A549 treated with AZD2906 at 1 μM for 4 hours (cell line): ENCODE measurements around the gene USP28. TPM values are rescaled to one million over a fixed set of nuclear protein-coding genes. Genes with fewer than 3 reads are reported as not detected.

Experiments used
- total RNA-seq: library from RNA; stranded (reverse); fragments of 200-300 nt; extraction: Qiagen RNA extraction; gene quantifications from 5 replicates; pipeline ENCODE4 v1.2.3, GENCODE V29; 2022

The USP28 gene
- 11.8 to 18.8 TPM (median 17.3 TPM) in 5 replicates for total RNA-seq

DNA sequence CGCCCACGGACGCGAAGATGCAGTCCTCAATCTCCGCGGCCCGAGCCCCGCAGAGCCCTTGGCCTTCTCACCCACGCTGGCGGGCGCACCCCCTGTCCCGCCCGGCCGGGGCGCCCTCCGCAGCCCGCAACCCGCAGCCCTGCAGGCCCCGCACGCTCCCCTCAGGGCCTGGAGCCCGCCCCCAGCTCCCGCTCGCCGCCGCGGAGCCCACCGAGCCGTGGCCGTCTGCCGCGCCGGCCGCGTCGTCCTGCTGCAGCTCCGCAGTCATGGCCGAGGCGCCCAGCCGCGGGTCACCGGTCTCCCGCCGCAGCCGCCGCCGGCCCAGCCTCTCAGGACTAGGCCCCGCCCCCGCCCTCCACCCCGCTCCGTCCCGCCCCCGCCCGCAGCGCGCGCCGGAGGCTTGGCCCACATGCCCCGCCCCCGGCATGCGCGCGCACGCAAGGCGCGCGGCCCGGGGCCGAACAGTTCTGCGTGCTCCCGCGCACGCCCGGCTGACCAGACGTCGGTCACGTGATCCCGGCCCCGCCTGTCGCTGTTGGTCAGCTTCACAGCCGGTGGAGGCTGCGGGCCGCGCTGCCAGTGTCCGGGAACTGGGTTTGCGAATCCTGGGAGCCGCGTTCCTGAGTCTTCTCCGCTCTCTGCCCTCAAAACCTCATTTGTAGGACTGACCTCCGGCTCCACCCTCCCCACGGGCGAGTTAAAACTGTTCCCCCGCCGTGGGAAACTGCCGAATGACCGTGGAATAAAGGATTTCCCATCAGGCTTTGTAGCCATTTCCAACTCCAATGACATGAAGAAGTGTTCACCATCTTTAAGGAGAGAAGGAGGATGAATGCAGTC is at the start of gene USP28:
USP28 (minus strand) TSS at position 339 of the 840 bp plus-strand sequence; CDS start at position 268, 71 bp downstream.

DNA sequence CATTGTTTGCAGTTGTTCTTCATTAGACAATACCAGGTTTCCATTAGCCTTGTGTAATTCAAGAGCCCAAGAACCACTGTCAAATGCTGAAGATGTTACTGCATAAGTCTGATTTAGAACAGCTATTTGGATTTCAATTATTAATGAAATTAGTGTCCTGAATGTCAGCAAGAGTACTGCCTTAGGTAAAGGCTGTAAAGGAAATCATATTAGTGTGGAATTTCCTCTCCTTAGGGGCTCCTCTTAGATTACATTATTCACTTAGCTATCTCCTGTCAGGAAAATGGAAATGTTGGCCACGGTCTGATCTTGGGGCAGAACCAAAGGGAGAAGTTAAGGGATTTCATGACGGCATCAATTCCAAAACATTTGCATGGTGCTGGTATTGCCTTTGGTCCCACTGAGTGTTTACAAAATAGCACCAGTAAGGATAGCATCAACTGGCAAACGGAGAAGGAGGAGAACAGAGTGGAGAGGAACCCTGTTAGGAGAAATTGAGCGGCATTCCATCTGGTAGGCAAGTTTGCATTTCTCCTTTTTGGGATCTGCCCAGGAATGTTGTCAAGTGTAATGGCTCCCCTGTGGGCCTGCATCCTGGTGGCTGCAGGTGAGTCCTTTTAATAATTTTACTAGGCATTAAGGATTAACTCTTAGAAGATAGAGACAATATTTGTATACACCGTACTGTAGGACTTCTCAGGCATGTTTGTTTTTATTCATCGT is 29.2 kb upstream of the USP28 start, which contains the start of gene HTR3B:
HTR3B (plus strand) TSS at position 418 of the 723 bp plus-strand sequence; CDS start at position 556, 138 bp downstream.

GRCh38 chr11:113779496-113779895 is 95.9 kb downstream of the USP28 start, which contains the start of gene CLDN25:
Gene CLDN25 (plus strand): TSS chr11:113779796. CDS start chr11:113779796, 0 bp downstream.

GRCh38 chr11:113773416-113774173 is 101.8 kb downstream of the USP28 start, which contains the start of gene ZW10:
Gene ZW10 (minus strand): TSS chr11:113773692. CDS start chr11:113773666, 26 bp downstream.

Other genes with a start within 250 kb of the USP28 start
- gene TMPRSS5, start 169.3 kb downstream of the USP28 start, total RNA-seq = 0.09 to 0.13 TPM (median 0.12 TPM) in 4 of 5 replicates, not detected in the other
- 11.2 to 14.7 TPM (median 12.3 TPM) in 5 replicates for gene ZW10, start 101.9 kb downstream of the USP28 start, total RNA-seq
- gene CLDN25, start 95.8 kb downstream of the USP28 start, total RNA-seq = not detected in 5 replicates
- gene HTR3B, start 29.2 kb upstream of the USP28 start, total RNA-seq = not detected in 5 replicates
- gene HTR3A, start 99.5 kb upstream of the USP28 start, total RNA-seq = not detected in 5 replicates
- 1.2 to 2.0 TPM (median 1.7 TPM) in 5 replicates for gene ZBTB16, start 184.1 kb upstream of the USP28 start, total RNA-seq